K562 (cell line): Measurements from ENCODE around the gene PSMB8. TPM values are rescaled to one million over a fixed set of nuclear protein-coding genes. Genes with fewer than 3 reads are reported as not detected.

ENCODE experiments used
- BHLHE40 ChIP-seq: IDR thresholded peaks from 2 replicates; pipeline ENCODE4 v1.6.1; 2011; ENCODE audit warnings: low read length, improper control_type of control experiment
- IRF2 ChIP-seq: sonication (generic); formaldehyde crosslinking; IDR thresholded peaks from 2 replicates; pipeline ENCODE4 v1.8.1; 2022; ENCODE audit warnings: mild to moderate bottlenecking, missing genetic modification reagents
- MAFG ChIP-seq: fragments of 450-650 bp; conservative IDR thresholded peaks from 2 replicates; pipeline ENCODE4 v1.6.1; 2016; ENCODE audit warnings: missing genetic modification characterization, missing compliant biosample characterization
- NEUROD1 ChIP-seq: fragments of 150-350 bp; IDR thresholded peaks from 2 replicates; pipeline ENCODE4 v1.6.1; 2014; ENCODE audit warnings: borderline replicate concordance, low read length, low read depth; ENCODE audit not compliant: partially characterized antibody
- RNF2 ChIP-seq: sonication (generic); IDR thresholded peaks from 2 replicates; pipeline ENCODE4 v1.6.1; 2016
- SIRT6 ChIP-seq: IDR thresholded peaks from one replicate; pipeline ENCODE4 v1.6.1; 2012; ENCODE audit warnings: low read depth, mild to moderate bottlenecking, control low read depth, inconsistent platforms, low read length, moderate library complexity
- SREBF2 ChIP-seq: sonication (generic); formaldehyde crosslinking; IDR thresholded peaks from 2 replicates; pipeline ENCODE4 v1.4.0; 2020; ENCODE audit warnings: mild to moderate bottlenecking, missing genetic modification reagents
- TAF7 ChIP-seq: fragments of 450-650 bp; IDR thresholded peaks from 2 replicates; pipeline ENCODE4 v1.6.1; 2016; ENCODE audit warnings: missing genetic modification characterization, missing compliant biosample characterization
- THAP7 ChIP-seq: fragments of 250-450 bp; sonication (Bioruptor Pico); IDR thresholded peaks from 2 replicates; pipeline ENCODE4 v1.5.0; 2021
- ZNF318 ChIP-seq, 2 experiments: fragments of 450-650 bp; IDR thresholded peaks; 2 replicates each; pipeline ENCODE4 v1.6.1; 2016; ENCODE audit warnings: mild to moderate bottlenecking in 2 of 2, borderline replicate concordance in 1 of 2, low read depth in 1 of 2, moderate library complexity in 1 of 2
- ZNF586 ChIP-seq: fragments of 450-650 bp; formaldehyde crosslinking; conservative IDR thresholded peaks from 2 replicates; pipeline ENCODE4 v1.4.0; 2020; ENCODE audit warnings: mild to moderate bottlenecking, moderate library complexity
- ZNF707 ChIP-seq: fragments of 250-450 bp; sonication (Bioruptor Pico); conservative IDR thresholded peaks from 2 replicates; pipeline ENCODE4 v1.8.0; 2022; ENCODE audit warnings: inconsistent platforms, mild to moderate bottlenecking, moderate library complexity
- ZNF764 ChIP-seq: fragments of 250-450 bp; sonication (Bioruptor Pico); IDR thresholded peaks from 2 replicates; pipeline ENCODE4 v1.4.0; 2020; ENCODE audit warnings: low read depth, mild to moderate bottlenecking, moderate library complexity
- polyA plus RNA-seq, 8 experiments: library from polyadenylated mRNA; depleted of rRNA in 4 of 8; stranded (reverse) in 5 of 8; unstranded in 3 of 8; fragments of >200 nt; fragmentation: Nextera tagmentation in 2 of 8; fragmentation: Illumina TruSeq in 1 of 8; extraction: Ambion mirVana in 2 of 8; extraction: Trizol in 1 of 8; gene quantifications; 2 replicates each; pipeline versions ENCODE4 v1.2.1 to v1.2.3, GENCODE V29; 2011 to 2014; ENCODE audit warnings: inconsistent platforms in 1 of 8, missing spikeins in 1 of 8
- total RNA-seq, 7 experiments: library from RNA; depleted of rRNA in 6 of 7; stranded (reverse); fragments of >200 nt in 6 of 7; fragmentation: Illumina TruSeq in 2 of 7; extraction: Trizol in 2 of 7; gene quantifications; 2 replicates each; pipeline versions ENCODE4 v1.2.1 to v1.2.3, GENCODE V29; 2011 to 2021; ENCODE audit warnings: low replicate concordance in 1 of 7
- TF ChIP-seq, protein P1 (sequence below): fragments of 250-450 bp; sonication (Bioruptor Pico); IDR thresholded peaks from 2 replicates; pipeline ENCODE4 v1.5.0; 2022; ENCODE audit warnings: mild to moderate bottlenecking
- TF ChIP-seq, protein P2 (sequence below): sonication (generic); formaldehyde crosslinking; IDR thresholded peaks from 2 replicates; pipeline ENCODE4 v1.8.0; 2022; ENCODE audit warnings: mild to moderate bottlenecking, low read depth, missing genetic modification reagents

PSMB8 gene
- total and polyA plus RNA-seq, 9 of the 15 experiments (the other 6 are each of a cell fraction or from before 2014, with no cell fraction given) = 0.71 to 4.0 (median 2.4) TPM

- TF ChIP-seq ZNF318 (IDR thresholded peaks at IDR 0.05; ENCODE audit: borderline replicate concordance in 1 of 2, low read depth in 1 of 2) (no peak), SIRT6 (no peak), ZNF586 (CRISPR knock-in tag) (no peak), MAFG (tag) (no peak), IRF2 (CRISPR knock-in tag) (peak; percentile 12; the same call in 1 of the 2 replicates), BHLHE40 (no peak), TAF7 (0 out of 2 replicates have a peak, but pooled peaks have one; percentile 15), NEUROD1 (no peak), ZNF764 (CRISPR knock-in tag) (no peak), RNF2 (no peak), ZNF707 (no peak), THAP7 (CRISPR knock-in tag) (no peak), SREBF2 (CRISPR knock-in tag) (no peak)
- TF ChIP-seq, protein P1, sequence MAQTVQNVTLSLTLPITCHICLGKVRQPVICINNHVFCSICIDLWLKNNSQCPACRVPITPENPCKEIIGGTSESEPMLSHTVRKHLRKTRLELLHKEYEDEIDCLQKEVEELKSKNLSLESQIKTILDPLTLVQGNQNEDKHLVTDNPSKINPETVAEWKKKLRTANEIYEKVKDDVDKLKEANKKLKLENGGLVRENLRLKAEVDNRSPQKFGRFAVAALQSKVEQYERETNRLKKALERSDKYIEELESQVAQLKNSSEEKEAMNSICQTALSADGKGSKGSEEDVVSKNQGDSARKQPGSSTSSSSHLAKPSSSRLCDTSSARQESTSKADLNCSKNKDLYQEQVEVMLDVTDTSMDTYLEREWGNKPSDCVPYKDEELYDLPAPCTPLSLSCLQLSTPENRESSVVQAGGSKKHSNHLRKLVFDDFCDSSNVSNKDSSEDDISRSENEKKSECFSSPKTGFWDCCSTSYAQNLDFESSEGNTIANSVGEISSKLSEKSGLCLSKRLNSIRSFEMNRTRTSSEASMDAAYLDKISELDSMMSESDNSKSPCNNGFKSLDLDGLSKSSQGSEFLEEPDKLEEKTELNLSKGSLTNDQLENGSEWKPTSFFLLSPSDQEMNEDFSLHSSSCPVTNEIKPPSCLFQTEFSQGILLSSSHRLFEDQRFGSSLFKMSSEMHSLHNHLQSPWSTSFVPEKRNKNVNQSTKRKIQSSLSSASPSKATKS (CRISPR knock-in tag) = no peak
- TF ChIP-seq, protein P2, sequence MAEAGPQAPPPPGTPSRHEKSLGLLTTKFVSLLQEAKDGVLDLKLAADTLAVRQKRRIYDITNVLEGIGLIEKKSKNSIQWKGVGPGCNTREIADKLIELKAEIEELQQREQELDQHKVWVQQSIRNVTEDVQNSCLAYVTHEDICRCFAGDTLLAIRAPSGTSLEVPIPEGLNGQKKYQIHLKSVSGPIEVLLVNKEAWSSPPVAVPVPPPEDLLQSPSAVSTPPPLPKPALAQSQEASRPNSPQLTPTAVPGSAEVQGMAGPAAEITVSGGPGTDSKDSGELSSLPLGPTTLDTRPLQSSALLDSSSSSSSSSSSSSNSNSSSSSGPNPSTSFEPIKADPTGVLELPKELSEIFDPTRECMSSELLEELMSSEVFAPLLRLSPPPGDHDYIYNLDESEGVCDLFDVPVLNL = no peak
Measured at GRCh38 chr6:32854376-32855178, 10.7 kb upstream of the PSMB8 start (continued).
